ENCODE results near the gene RNF114. TPM values are rescaled to one million over a fixed set of nuclear protein-coding genes. Genes with fewer than 3 reads are reported as not detected.
"Not testable (repeated sequence)": the region's sequence is repeated elsewhere in the genome, so short reads cannot be mapped to it uniquely, and the experiment has no call there.

Gene RNF114
- total RNA-seq, 1 donor from 2014 or later = 45.8 TPM

GRCh38 chr20:49955830-49956396 lies 19.7 kb downstream of the RNF114 start:
- DNase-seq (ENCODE audit: low spot score); intact Hi-C loops (cut with DNase I): not testable (repeated sequence)

- intact Hi-C loops (cut with DNase I) = no loop called here
- DNase-seq (ENCODE audit: low spot score) = no peak
These were observed 20.5 kb downstream of the RNF114 start for GRCh38 chr20:49956689-49957088.

- DNase-seq (ENCODE audit: low spot score); intact Hi-C loops (cut with DNase I): not testable (repeated sequence)
These were observed 21.1 kb downstream of the RNF114 start for GRCh38 chr20:49957089-49957938.

GRCh38 chr20:49961413-49961812 lies 25.2 kb downstream of the RNF114 start:
- no peak for DNase-seq (ENCODE audit: low spot score)
- intact Hi-C loops (cut with DNase I) = no loop called here

- intact Hi-C loops (cut with DNase I) = no loop called here
- no peak for DNase-seq (ENCODE audit: low spot score)
These were observed 29.0 kb downstream of the RNF114 start for GRCh38 chr20:49964964-49965780.

GRCh38 chr20:49965781-49966305 lies 29.6 kb downstream of the RNF114 start:
- intact Hi-C loops (cut with DNase I) = no loop called here
- no peak for DNase-seq (ENCODE audit: low spot score)

- intact Hi-C loops (cut with DNase I) = no loop called here
These were observed 30.7 kb downstream of the RNF114 start for GRCh38 chr20:49966861-49967260.

GRCh38 chr20:49969234-49969633 lies 33.0 kb downstream of the RNF114 start:
- no peak for DNase-seq (ENCODE audit: low spot score)
- intact Hi-C loops (cut with DNase I) = no loop called here

More at GRCh38 chr20:49966861-49967260, 30.7 kb downstream of the RNF114 start:
- no peak for DNase-seq (ENCODE audit: low spot score)

GRCh38 chr20:49969946-49970345 lies 33.7 kb downstream of the RNF114 start:
- DNase-seq (ENCODE audit: low spot score) = no peak
- intact Hi-C loops (cut with DNase I) = no loop called here

GRCh38 chr20:49970498-49970897 lies 34.3 kb downstream of the RNF114 start:
- DNase-seq (ENCODE audit: low spot score) = no peak
- intact Hi-C loops (cut with DNase I) = no loop called here

- intact Hi-C loops (cut with DNase I) = no loop called here
- DNase-seq (ENCODE audit: low spot score) = no peak
These were observed 37.8 kb downstream of the RNF114 start for GRCh38 chr20:49973981-49974380.

- no peak for DNase-seq (ENCODE audit: low spot score)
- intact Hi-C loops (cut with DNase I) = no loop called here
These were observed 40.3 kb downstream of the RNF114 start for GRCh38 chr20:49976542-49976941.

GRCh38 chr20:49977740-49978139 lies 41.5 kb downstream of the RNF114 start:
- DNase-seq (ENCODE audit: low spot score); intact Hi-C loops (cut with DNase I): not testable (repeated sequence)

GRCh38 chr20:49978685-49979029 lies 42.5 kb downstream of the RNF114 start:
- DNase-seq (ENCODE audit: low spot score) = no peak
- intact Hi-C loops (cut with DNase I) = loop anchor here (1.0 kb wide), 1 partner anchor 93 kb away; no protein-coding TSS in a partner anchor

- intact Hi-C loops (cut with DNase I) = loop anchor here (1.0 kb wide), 1 partner anchor 92 kb away; no protein-coding TSS in a partner anchor
- DNase-seq (ENCODE audit: low spot score) = no peak
These were observed 43.0 kb downstream of the RNF114 start for GRCh38 chr20:49979030-49979832.

- DNase-seq (ENCODE audit: low spot score) = no peak
- intact Hi-C loops (cut with DNase I) = loop anchor here (5.0 kb wide), 1 partner anchor 192 kb away; no protein-coding TSS in a partner anchor
These were observed 44.2 kb downstream of the RNF114 start for GRCh38 chr20:49980140-49981008.

GRCh38 chr20:49981218-49982071 lies 45.2 kb downstream of the RNF114 start:
- intact Hi-C loops (cut with DNase I) = loop anchor here (5.0 kb wide), 1 partner anchor 191 kb away; no protein-coding TSS in a partner anchor
- no peak for DNase-seq (ENCODE audit: low spot score)

Measured in cardiac septum (tissue), 1 donor.